ENCODE results near the gene ATP11C.
A peak's percentile ranks its signal among the peaks of the same experiment; 100 is the strongest.
"Not testable (repeated sequence)": the region's sequence is repeated elsewhere in the genome, so short reads cannot be mapped to it uniquely, and the experiment has no call there.

Gene ATP11C

DNA sequence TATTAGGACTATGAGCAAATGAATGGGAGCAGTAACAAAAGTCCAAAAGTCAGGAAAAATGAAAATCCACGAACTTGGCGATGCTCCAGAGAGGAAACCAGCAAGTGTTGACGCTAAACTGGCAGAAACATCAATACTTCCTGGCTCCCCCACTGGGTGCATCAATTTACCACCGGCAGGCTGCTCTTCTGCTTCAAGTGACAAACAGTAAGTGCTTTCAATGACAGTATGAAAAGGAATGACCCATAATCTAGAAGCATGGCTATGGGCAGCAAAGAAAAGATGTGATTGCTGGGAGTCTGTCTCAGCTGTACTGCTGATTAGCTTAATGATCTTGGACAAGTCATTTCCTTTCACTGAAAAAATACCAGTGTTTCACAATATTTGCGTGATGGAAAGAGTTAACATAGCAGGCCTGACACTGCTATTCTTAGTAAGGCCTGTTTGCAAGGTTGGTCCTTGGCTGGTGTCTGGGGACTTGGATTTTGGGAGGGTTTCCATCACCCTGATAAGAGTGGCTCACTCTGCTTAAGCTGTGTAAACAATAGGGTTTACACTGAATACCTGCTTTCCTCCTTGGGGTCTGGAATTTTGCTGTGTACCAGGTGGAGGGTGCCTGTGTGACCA lies 8.7 kb downstream of the ATP11C start:
- no peak for DNase-seq

- DNase-seq: not testable (repeated sequence)
Observed at GRCh38 chrX:139921142-139921541, 11.7 kb downstream of the ATP11C start.

DNA sequence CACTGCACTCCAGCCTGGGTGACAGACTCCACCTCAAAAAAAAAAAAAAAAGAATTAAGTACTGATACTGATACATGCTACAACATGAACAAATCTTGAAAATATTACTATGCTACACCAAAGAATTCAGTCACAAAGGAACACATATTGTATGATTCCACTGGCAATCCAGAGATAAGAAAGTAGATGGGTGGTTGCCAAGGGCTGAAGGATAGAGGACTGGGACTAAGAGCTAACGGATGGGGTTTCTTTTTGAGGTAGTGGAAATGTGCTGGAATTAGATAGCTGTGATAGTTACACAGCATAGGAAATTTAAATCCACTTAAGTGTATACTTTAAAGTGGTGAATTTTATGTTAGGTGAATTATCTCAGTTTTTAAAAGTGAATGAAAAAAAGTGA lies 12.5 kb downstream of the ATP11C start:
- no peak for DNase-seq

- no peak for DNase-seq
Observed at GRCh38 chrX:139914421-139914820, 18.4 kb downstream of the ATP11C start.

DNA sequence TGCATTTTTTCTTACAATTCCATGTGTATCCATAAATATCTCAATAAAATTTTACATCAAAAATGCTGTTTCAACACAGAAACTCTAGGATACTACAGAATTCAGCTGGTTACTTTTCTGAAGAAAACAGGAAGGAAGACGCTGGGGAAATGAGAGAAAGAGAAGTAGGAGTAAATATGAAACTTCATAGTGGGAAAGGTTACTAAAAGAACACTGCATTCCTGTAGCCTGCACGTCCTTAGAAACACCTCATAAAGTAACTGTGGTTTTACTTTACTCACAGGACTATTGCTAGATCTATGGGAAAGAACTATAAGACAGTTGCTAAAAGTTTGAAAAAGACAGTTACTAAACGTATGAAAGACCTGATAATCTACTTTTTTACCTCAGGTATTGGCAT lies 23.1 kb downstream of the ATP11C start:
- no peak for DNase-seq

- no peak for DNase-seq
Observed at GRCh38 chrX:139907078-139907477, 25.8 kb downstream of the ATP11C start.

DNA sequence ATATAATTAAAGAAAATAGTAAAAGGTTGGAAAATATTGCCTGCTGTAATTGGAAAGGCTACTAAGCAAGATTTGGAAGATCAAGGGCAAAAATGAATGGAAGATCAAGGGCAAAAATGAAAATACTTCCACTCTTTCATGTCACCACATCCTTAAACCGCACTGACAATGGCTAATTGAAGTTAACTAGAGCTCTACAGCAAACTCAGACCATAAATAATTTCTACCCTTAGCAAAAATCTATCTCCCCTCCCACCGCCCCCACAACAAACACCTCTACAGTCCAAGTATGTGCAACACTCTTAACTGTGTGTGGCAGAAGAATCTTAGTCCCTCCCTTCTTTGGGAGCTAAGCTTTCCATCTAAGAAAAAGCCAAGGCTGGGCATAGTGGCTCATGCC lies 27.1 kb downstream of the ATP11C start:
- DNase-seq: no peak

DNA sequence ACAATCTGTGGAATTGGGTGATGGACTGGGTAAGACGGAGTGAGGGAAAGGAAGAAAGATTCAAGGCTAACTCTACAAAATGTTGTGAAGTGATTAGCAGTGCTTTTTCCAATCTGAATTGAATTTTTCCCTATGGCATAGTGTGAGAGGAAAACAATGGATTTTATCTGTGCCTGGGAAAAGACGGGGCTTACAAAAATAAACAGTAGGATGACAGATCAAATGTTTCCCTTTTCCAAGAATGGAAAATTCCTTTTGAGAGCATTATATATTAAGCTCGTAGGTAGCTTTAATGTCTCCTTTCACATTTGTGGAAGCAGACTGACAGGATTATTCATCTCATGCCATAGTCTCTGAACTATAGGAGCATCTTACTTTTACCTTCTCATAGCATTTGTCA lies 27.8 kb downstream of the ATP11C start:
- DNase-seq: no peak

DNA sequence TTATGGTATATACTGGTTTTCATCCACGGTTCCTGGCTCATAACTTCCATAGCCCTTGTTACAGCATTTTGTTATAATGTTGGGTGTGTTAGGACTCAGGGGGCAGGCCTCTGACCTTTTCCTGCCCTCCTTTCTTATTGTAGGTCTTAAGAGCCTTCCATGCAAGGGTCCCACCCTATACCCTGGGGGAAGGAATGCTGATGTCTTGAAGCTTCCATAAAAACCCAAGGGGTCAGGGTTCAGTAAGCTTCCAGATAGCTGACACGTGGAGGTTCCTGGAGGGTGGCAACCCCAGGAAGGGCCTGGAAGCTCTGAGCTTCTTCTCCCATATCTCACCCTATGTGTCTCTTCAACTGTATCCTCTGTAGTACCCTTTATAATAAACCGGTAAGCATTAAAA lies 29.6 kb downstream of the ATP11C start:
- DNase-seq: no peak

DNA sequence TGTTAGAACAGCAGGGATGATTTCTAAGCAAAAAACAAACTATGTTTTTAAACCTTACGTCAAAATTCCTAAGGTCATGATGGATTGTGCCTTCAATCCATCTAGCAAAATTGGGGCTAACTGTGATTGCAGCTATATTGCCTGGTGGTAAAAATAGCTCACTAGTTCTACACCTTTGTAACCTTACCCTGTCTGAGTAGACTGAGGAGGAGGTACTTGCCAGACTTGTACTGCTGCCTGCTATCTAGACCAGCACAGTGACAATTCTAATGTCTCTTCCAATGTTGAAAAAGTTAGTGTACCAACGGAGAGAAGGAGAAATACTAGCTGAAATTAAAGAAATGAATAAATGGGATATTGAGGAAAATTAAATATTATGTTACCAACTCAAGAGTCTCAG lies 30.3 kb downstream of the ATP11C start:
- no peak for DNase-seq

GRCh38 chrX:139898334-139898733 lies 34.5 kb downstream of the ATP11C start:
- DNase-seq: no peak

DNA sequence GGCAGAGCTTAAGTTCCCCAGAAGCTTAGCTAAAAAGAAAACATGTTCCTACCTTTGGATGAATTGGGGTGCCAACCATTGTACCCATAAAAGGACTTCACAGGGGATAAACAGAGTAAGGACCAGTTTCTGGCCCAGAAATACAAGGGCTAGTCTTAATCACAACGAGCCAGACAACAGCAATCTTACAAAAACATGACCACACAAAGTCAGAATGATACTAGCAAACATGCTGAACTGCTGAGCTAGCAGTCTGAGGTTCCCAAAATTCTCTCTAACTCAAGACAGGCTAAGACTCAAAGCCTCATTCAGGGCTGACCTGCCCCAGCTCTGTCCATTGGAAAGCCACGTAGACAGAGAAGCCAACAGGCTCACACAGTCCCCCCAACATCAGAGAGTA lies 40.3 kb downstream of the ATP11C start:
- no peak for DNase-seq

GRCh38 chrX:139890991-139891700 lies 41.7 kb downstream of the ATP11C start:
- DNase-seq: peak in 1 of 2 experiments; percentile 6

DNA sequence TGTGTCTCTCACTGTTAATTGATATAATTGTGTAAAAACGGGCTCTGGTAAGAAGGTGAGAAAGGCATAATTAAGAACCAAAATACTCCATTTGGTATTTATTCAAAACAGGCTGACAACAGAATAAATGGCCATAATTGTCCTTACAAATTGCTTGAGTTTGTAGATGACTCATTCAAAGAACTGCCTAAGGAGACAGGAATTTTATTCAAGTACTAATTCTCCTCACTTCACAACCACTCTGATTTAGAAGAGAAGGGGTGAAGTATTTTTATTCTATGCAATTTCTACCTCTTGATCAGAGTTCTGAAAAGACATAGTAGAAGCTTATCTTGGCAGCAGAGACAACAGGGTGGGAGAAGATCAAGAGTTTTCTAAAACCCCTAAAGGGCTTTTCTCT lies 43.1 kb downstream of the ATP11C start:
- no peak for DNase-seq

DNA sequence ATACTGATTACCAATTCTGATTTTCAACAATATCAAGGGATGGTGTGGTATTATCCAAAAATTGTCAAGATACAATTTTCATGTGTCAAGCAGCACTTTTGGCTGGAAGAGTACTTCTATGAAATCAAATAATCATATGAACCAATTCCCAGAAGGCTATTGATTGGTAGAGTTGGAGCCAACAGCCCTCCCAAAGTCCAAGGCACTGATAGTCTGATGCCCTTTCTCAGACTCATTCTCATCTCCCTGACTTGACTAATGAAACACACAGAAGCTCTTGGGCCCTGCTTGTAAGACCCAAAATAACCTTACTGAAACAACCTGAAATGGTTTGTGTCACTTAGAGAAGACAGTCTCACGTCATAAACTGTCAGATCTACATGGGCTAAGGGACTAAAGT lies 48.9 kb downstream of the ATP11C start:
- DNase-seq: no peak

- DNase-seq: no peak
Observed at GRCh38 chrX:139882299-139882698, 50.6 kb downstream of the ATP11C start.

DNA sequence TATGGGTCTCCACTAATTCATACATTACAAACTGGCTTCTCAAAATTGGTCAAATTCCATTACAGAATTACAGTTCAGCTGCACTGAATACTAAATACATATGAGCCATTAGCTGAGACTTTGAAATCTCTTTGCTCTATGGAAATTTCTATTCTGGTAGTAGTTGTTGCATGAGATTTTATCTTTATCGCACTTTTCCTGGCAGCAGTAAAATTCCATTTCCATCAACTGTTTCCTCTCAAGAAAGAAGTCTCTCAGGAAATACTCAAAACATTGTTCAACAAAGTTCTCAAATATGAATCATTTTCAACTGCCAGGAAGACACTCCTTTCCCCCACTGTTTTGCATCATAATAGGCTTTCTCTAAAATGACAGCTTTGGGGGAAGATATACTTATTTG lies 51.3 kb downstream of the ATP11C start:
- DNase-seq: peak in 1 of 2 experiments; percentile 44

- DNase-seq: no peak
Observed at GRCh38 chrX:139881130-139881529, 51.7 kb downstream of the ATP11C start.

- no peak for DNase-seq
Observed at GRCh38 chrX:139877710-139878414, 55.0 kb downstream of the ATP11C start.

DNA sequence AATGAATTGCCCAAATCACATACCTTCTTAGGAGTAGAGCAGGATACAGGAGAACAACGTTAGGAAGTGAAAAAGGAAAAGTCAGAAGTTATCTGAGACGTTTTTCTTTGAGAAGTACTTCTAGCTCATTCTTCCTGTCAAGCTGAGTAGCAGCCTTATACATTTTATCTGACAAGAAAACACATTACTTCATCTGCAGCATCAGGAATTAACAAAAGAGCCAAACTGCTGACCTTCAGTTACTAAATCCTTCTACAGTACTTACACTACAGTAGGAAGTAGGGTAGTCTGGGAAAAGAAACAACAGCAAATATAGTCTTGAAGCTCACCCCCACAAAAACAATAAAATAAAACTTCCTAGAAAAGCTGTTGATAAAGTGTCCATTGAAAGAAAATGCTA lies 57.0 kb downstream of the ATP11C start:
- no peak for DNase-seq

- DNase-seq: no peak
Observed at GRCh38 chrX:139869796-139870195, 63.1 kb downstream of the ATP11C start.

- no peak for DNase-seq
Observed at GRCh38 chrX:139864640-139865039, 68.2 kb downstream of the ATP11C start.

DNA sequence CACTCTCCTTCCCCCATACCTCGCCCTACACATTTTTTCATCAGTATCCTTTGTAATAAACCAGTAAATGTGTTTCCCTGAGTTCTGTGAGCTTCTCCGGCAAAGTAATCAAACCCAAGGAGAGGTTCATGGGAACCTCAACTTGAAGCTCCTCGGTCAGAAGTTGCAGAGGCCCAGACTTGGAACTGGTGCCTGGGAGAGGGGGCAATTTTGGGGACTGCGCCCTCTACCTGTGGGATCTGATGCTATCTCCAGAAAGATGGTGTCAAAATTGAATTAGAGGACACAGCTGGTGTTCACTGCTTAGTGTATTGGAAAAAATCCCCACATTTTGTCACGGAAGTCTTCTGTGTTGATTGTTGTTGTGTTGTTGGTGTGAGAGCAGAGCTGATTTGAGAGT lies 70.6 kb downstream of the ATP11C start:
- DNase-seq: no peak

- not testable (repeated sequence) for DNase-seq
Observed at GRCh38 chrX:139856826-139857225, 76.0 kb downstream of the ATP11C start.
